Measurements from ENCODE around the gene PGM2.
"Not testable (repeated sequence)": the region's sequence is repeated elsewhere in the genome, so short reads cannot be mapped to it uniquely, and the experiment has no call there.

The PGM2 gene

DNA sequence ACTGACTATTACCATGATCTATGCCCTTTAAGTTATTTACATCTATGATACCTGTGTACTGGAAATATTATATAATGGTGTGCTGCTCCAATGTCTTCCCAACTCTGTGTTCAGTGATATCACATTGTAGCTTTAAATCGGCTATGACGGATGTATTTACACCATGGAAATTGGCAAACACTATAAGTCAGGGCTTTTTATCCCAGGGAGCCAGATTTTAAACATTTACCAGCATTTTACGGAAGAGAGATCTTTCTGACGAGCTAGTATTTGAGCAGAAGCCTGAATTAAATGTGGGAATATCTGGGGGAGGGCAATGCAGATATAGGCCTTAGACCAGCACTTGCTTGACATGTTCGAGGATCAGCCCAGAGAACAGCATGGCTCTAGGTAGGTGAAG lies 7.7 kb upstream of the PGM2 start:
- DNase-seq (ENCODE audit: low read depth), result no peak

DNA sequence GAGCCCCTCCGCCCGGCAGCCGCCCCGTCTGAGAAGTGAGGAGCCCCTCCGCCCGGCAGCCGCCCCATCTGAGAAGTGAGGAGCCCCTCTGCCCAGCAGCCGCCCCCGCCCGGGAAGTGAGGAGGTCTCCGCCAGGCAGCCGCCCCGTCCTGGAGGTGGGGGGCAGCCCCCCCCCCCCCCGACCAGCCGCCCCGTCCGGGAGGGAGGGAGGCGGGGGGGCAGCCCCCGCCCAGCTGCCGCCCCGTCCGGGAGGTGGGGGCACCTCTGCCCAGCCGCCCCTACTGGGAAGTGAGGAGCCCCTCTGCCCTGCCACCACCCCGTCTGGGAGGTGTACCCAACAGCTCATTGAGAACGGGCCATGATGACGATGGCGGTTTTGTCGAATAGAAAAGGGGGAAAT lies 6.0 kb upstream of the PGM2 start:
- not testable (repeated sequence) for DNase-seq (ENCODE audit: low read depth)

DNA sequence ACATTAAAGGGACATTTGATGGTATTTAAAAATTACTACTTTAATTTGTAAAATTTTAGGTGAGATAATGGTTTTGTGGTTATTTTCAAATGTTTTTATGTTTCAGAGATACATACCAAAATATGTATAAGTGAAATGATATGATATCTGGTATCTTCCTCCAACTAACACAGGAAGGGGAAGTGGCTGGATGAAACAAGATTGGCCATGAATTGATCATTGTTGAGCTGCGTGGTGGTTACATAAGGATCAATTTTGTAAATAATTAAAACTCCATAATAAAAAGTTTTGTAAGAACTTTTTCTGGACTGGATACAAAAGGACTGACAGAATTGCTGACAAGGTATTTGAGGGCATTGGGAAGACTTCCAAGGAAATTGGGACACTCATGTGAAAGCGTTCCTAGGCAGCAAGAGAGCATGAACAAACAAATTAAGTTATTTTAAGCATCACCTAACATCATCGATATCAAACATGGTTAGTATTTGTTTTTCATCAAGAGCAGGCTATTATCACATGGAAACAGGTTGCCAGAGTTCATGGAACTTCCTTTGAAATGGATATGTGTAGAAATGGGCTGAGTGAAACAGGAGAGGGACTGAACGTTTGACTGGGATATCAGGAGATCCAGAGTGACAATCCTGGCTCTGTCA lies 4.4 kb upstream of the PGM2 start:
- no peak for DNase-seq (ENCODE audit: low read depth)

DNA sequence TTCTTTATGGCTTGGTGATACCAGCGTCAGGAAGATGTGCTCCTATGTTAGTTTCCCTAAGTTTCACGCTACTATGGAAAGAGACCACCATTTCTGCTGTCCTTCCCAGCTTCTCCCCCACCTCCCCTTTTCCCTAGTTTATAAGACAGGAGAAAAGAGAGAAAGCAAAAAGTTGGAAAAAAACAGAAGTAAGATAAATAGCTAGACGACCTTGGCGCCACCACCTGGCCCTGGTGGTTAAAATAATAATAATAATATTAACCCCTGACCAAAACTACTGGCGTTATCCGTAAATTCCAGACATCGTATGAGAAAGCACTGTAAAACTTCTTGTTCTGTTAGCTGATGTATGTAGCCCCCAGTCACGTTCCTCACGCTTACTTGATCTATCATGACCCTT lies 985 bp upstream of the PGM2 start:
- DNase-seq (ENCODE audit: low read depth), result not testable (repeated sequence)

DNA sequence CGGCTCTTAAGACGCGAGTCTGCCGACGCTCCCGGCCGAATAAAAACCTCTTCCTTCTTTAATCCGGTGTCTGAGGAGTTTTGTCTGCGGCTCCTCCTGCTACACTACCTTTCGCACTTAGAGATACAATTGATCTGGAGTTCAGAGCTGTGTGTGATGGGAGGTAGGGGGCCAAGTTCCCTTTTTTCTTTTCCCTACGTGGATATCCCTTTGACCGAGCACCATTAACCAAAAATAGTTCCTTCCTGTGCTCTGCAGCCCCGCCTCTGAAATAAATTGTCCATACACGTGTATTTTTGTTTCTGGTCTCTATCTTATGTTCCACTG lies 555 bp upstream of the PGM2 start:
- DNase-seq (ENCODE audit: low read depth), result no peak

DNA sequence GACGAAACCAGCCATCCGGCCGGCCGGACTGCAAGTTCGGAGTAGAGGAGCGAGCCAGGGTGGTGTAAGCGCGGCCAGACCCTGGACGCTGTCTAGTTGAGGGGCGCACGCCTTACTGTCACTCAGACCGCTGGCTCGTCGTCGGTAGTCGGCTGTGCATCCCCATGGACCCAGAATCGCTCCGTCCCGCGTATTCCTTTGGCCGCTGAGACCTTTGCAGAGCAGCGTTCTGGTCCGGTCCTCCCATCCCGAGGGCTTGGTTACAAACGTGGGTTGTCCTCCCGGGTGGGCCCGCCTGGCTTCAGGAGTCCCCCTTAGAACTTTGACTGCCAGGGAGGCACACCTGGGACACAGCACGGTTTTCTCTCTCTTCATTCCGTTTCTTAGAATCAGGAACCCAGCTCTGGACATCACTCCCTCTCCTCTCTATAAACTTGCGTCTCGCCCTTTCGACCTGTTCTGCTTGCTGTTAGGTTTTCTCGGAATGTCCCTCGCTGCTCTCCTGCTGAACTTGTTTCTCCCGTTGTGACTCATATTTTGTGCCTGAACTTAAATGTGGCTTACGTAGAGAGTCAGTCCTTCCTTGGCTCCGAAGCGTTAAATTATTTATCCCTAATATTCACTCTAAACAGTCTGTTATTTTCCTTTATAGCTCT lies 672 bp downstream of the PGM2 start:
- no peak for DNase-seq (ENCODE audit: low read depth)

DNA sequence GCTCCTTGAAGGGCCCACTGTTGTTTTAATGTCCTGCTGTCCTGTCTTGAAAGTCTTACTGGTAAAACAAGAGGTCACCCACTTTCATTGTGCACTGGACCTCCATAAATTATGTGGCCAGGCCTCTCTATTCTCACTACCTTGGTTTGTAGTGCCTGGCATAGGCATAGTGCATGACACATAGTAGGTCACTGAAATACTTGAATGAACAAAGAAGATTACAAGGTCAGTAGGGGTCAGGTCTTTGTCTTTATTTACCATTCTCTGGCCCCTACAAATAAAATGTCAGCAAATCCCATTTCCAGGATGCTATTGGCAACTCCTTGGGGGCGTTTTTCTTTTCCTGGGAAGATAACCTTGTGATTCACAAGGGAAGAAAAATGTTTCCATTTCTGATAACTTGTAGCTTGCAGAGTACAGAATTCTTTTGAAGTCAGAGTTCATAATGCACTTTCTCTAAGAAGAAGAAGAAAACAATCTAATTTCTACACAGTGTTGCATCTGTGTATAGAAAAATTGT lies 1.4 kb downstream of the PGM2 start:
- no peak for DNase-seq (ENCODE audit: low read depth)

DNA sequence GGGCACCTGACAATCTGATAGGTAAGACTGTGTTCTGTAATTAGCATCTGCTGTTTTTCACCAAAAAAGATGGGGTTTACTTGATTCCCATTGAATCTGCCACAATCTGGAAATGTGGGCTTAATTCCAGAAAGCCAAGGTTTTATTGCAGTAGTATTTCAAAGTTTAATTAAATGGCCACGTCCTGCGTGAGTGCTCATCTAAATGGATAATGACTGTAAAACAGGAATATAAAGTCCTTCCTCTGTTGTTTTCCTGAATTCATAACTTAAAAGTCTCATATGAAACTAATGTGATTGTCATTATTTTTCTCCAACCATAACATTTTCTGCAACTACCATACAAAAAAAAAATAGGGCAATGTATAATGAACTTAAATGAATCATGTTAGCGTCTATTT lies 2.4 kb downstream of the PGM2 start:
- DNase-seq (ENCODE audit: low read depth), result no peak

DNA sequence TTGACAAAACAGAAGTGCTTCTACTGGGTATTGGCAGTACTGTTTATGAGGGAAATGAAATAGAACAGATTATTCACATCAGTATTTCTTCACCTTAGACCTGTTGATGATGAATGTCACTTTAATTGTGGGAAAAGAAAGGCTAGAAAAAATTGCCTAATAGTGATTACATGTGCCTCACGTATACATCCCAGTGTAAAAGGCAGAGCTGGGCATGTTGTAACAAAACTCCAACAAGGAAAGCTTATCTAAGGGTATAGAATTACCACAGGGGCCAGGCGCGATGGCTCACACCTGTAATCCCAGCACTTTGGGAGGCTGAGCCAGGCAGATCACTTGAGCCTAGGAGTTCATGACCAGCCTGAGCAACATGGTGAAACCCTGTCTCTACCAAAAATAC lies 4.2 kb downstream of the PGM2 start:
- no peak for DNase-seq (ENCODE audit: low read depth)

DNA sequence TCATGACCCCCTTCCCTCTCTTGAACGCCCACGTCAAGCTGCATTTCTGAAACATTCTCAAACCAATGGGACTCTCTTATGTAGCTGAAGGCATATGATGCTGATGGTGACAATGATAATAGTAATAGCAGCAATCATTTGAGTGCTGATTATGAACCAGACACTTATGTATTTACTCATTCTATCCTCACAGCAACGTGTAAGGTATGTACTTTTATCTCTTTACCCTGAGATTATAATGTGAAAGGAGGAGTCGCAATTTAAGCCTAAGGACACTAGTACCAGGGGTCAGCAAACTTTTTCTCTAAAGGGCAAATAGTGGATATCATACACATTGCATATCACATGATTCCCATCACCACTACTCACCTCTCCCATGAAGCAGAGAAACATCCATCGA lies 8.5 kb downstream of the PGM2 start:
- DNase-seq (ENCODE audit: low read depth), result no peak

DNA sequence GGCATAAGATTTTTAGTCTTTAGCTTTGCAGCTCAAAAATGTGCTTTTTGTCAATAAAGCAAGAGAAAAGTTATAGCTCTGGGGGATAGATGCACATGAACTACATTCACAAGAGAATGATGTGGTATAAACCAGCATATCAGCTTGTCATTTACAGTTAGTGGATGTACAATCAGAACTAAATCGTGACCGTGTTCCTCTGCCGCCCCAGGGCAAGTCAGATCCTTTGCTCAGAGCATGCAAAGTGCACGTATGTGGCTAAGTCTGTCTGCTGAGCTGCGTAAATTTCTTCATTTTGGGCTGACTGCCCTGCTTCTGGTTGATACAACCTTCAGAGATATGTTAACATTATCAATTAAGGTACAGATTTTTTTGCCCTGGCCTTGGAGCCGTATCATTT lies 9.3 kb downstream of the PGM2 start:
- DNase-seq (ENCODE audit: low read depth), result no peak

DNA sequence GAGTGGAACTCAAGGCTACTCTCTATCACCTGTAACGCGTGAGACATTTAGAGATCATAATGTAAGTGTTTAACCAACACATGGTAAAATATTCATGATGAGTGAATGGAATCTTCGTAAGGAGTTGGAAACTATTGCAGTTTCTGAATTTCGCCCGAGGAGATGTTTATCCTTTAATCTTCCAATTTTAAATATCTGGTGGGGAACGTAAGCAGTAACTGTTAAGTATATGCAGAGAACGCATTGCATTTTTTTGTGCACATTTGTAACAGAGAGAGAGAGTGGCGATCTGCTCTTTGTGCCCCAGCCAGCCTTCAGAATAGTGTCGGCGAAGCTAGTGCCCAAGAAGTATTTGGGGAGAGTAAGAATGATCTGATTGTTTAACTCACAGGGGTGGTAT lies 9.8 kb downstream of the PGM2 start:
- no peak for DNase-seq (ENCODE audit: low read depth)

DNA sequence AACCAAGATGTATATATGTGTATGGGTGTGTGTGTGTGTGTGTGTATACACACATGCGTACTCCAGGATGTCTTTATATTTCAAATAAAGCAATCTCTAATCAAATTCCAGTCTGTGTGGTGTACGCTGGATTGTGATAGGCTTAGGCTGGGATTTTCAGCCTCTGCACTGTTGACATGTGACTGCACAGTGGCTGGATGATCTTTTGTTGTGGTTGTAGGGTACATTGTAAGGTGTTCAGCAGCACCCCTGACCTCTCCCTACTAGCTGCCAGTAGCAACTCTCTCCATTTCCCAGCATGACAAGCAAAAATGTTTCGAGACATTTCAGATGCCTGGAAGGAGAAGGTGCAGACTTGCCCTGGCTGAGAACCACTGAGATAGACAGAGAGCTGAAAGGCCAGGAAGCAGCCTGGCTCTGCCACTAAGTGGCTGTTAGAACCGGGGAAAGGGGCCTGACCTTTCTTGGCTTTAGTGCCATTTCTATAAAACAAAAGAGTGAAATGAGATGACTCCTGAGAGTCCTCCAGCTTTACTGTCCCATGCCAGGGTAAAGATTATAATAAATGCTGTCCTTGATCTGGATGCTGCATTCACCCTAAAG lies 10.5 kb downstream of the PGM2 start:
- no peak for DNase-seq (ENCODE audit: low read depth)

DNA sequence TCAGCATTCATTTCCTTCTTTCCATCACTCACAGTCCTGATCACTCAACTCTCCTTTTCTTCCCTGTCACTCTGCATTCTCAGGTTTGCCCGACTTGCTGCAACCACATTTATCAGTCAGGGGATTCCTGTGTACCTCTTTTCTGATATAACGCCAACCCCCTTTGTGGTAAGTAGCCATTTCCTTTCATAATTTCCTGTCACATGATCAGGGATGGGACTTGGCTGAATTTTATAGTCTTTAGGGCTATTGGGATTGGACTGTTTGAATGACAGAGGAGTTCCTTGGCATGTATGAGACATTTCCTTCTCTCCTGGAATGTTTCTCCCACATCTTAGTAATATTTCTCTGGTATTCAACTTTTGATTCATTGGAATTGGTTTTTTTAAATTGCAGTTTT lies 11.0 kb downstream of the PGM2 start:
- no peak for DNase-seq (ENCODE audit: low read depth)

DNA sequence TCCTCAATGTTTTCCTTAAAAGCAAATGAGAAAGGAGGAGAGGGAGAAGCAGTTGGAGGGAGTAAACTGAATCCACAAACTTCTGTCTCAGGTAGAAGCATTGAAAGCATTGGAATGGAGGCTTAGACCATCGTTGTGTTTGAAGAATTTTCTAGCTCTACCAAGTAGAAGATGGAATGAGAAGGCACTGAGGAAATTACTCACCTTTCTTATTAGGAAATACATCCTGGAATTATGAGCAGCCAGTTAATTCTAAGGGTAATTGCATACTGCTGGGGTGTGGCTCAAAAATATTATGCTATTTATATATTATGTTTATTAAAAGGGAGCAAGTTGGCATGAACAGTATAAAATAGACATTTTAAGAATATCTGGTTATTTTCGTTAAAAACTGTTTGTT lies 12.9 kb downstream of the PGM2 start:
- no peak for DNase-seq (ENCODE audit: low read depth)

DNA sequence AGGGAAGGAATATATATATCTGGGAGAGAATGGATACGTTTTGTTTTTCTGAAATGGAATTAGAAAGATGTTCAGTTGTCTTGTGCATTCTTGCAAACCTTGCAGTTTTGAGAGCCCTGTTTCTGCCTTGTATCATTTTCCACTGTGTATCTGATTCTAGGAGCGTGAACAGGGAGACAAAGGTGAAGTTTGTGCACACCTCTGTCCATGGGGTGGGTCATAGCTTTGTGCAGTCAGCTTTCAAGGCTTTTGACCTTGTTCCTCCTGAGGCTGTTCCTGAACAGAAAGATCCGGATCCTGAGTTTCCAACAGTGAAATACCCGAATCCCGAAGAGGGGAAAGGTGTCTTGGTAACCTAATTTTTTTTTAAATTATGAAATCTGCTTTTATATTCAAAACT lies 17.7 kb downstream of the PGM2 start:
- DNase-seq (ENCODE audit: low read depth), result no peak

DNA sequence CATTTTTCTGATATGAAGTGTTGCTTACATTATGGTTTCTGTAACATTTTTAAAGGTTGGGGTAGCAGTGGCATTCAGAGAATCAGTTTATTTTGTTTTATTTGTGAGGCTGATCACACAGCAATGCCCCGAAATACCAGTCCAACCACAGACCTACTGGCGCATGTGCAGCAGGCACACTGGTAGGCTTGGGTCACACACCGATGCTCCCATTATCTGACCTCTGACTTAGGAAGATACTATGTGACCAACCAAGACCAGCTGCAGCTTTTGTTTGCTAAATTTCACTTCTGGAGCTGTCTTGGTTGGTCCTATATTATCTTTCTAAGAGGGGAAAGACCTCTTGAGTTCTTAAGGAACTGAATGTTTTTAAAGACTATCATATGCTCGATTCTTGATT lies 18.7 kb downstream of the PGM2 start:
- DNase-seq (ENCODE audit: low read depth), result no peak

DNA sequence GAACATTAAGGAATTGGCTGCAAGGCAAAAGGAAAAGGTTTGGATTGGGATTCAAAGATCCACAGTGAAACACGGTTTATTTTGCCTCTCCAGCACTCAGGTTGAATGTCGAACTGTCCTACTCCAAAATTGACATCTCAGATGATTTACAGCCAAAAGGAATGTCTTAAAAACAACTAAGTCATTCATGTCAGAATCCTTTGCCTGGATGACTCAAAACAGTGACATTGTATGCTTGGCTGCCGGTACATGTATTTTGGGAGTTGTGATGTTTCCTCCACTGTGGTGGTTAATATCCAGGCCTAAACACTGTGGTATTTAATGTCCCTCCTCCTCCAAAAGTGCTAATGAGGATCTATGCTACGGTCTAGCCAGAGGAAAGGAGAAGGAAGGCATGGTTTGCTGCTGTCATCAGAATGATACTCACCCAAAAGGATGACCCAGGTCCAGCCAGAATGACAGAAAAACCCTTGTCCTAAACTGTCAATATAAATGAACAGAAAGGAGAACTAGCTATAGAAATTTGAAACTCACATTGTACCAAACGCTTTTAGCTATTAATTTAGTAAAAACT lies 20.9 kb downstream of the PGM2 start:
- no peak for DNase-seq (ENCODE audit: low read depth)

DNA sequence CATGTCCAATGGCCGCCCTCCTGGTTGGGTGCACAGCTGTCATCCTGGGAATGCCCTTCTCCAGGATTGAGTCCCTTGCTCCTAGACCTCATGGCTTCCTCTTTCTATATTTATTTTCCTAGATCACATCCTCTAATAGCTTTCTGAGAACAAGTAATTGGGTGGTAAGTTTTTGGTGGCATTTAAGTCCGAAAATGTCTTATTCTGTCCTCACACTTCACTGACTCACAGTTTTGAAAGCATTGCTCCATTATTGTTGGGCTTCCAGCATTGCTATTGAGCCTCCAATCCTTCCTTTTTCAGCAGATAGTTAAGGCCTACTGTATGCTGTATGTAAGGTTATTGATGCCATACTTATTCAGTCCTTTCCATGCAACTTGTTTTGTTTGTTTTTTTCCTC lies 25.9 kb downstream of the PGM2 start:
- no peak for DNase-seq (ENCODE audit: low read depth)

DNA sequence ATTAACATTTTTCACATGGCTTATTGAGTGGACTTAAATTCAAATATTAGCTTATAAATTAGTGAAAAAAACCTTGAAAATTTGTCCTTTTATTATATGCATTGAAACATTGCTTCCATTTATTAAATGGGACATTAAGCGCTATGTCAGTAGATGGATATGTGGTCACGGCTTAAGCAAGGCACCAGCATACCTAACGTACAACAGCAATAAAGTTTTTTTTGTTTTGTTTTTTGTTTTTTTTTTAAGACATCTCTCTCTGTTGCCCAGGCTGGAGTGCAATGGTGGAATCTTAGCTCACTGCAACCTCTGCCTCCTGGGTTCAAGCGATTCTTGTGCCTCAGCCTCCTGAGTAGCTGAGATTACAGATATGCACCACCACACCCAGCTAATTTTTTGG lies 31.6 kb downstream of the PGM2 start:
- DNase-seq (ENCODE audit: low read depth), result no peak

DNA sequence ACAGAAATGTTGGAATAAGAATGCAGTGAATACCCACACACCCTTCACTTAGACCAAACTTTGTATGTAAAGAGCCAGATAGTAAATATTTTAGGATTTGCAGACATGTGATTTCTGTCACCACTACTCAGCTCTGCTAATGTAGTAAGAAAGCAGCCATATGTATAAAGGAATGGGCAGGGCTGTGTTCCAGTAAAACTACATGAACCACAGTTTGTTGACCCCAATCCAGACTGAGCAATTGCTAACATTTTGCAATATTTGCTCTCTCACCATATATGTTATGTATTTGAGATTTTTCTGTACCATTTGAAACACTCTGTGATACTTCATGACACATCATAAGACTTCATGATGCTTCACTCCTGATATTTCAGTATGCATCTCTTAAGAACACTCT lies 32.4 kb downstream of the PGM2 start:
- DNase-seq (ENCODE audit: low read depth), result no peak

DNA sequence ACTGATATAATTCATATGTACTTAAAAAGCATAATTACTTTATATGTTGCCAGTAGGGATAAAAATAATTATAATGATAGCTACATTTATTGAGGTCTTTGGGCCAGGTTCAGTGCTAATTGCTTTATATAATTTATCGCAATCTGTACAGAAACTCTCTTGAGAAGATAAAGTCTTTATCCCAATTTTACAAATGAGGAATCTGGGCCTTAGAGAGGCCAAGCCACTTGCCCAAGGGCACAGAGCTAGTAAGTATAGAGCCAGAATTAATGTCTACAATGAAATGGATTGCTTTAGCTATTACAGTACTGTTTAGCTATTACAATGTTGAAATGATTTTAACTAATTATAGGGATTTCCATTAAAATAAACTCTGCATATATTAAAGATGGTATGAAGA lies 33.8 kb downstream of the PGM2 start:
- no peak for DNase-seq (ENCODE audit: low read depth)

DNA sequence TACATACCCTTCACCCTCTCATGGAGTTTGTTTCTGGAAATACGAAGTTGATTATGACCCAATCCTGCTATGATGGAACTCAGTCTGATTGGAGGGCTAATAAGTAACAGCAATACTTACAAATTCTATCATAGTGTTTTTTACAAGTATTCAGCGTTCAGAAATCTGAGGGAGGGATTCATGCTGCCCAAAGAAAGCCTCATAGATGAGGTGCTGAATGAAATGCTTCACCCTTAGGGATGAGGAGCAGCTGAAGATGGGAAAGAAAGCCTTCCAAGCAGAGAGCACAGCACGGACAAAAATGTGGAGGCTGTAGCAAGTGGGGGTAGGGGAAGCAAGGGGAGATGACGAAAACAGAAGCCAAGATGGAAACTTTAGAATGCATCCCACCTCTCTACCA lies 36.5 kb downstream of the PGM2 start:
- no peak for DNase-seq (ENCODE audit: low read depth)

DNA sequence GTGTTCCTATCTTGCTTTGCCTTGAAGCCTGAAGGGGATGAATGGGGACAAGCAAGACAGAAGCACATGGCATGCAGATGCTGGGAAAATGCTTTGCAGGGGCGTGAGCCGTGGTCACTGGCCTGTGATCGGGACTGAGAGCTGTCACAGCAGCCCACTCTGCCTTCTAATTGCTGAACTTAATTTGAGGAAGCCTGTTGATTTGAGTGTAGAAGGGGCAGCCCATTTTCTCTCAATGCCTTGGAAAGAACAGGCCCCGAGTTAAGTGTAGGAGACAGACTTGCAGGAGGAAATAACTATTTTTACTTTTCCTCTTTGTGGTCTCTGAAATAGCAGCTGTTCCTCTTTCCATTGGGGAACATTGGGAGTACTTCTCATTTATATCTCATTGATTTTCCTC lies 38.3 kb downstream of the PGM2 start:
- DNase-seq (ENCODE audit: low read depth), result no peak

All from stimulated activated CD4-positive, alpha-beta T cell treated with anti-CD3 and anti-CD28 coated beads, Interleukin-2, amount 100 ng/mL, for 4 hours (primary cell).